Activated CD4-positive, alpha-beta T cell treated with anti-CD3 and anti-CD28 coated beads, Interleukin-2, amount 50 U/mL, for 16 hours (primary cell): Measurements from ENCODE around the gene PIK3R4.
A peak's percentile ranks its signal among the peaks of the same experiment; 100 is the strongest.

ENCODE experiments used
- DNase-seq: peaks from one replicate; pipeline ENCODE4 v3.0.0-alpha.2; 2020

The PIK3R4 gene

DNA sequence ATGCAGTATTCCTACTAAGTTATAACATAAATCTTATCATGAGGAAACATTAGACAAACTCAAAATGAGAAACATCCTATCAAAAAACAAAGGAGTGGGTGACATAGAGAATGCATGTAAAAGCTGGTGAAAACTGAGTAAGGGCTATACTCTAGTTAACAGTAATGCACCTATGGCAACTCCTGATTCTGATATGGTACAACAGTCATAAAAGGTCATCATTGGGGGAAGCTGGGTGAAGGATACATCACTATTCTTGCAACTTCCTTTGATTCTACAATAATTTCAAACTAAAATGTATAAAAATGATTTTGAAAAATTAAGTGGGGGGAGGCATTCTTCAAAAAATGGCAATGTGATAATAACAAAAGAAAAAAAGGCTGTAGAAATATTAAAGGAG lies 6.8 kb downstream of the PIK3R4 start:
- DNase-seq: no peak

GRCh38 chr3:130738241-130738640 lies 8.4 kb downstream of the PIK3R4 start:
- DNase-seq: no peak

DNA sequence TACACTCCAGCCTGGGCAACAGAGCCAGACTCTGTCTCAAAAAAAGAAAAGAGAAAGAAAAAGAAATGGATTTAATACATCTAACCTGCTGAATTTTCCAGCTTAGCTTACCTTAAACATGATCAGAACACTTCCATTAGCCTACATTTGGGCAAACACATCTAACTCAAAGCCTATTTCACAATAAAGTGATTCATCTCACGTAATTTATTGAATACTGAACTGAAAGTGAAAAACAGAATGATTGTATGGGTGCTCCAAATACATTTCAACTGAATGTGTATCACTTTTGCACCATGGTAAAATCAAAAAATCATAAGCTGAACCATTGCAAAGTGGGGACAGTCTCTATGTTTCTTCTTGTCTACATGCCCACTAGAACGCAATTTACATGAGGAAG lies 9.0 kb downstream of the PIK3R4 start:
- DNase-seq: peak; percentile 16

DNA sequence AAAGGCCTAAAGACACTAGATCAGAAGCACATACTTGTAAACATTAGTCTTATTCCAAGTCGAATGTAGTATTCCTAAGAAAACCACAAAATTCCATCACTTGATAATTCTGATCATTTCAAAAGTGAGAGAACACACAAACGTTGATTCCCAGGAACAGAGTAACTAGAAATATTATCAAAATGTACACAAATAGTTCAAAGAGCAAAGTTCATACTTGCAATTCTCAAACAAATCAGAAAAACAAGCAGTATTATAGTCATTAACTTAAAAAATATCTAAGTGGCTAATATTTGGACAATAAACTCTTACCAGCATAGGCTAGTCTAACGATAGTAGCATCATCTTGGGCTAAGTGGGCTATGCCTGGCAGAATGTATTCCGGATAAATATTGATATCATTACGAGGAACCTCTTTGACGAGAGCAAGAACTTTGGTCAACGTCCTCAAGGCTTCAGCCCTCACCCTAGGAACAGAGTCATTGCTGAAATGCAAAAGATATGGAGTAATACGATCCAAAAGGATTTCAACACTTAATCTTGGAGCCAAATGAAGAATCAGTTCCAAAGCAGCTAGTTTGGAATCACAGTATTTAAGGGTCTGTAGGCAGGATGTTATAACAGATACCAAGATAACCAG lies 13.3 kb downstream of the PIK3R4 start:
- no peak for DNase-seq

- DNase-seq: no peak
These were observed 14.1 kb downstream of the PIK3R4 start for GRCh38 chr3:130732501-130732900.

GRCh38 chr3:130731817-130732216 lies 14.8 kb downstream of the PIK3R4 start:
- no peak for DNase-seq

DNA sequence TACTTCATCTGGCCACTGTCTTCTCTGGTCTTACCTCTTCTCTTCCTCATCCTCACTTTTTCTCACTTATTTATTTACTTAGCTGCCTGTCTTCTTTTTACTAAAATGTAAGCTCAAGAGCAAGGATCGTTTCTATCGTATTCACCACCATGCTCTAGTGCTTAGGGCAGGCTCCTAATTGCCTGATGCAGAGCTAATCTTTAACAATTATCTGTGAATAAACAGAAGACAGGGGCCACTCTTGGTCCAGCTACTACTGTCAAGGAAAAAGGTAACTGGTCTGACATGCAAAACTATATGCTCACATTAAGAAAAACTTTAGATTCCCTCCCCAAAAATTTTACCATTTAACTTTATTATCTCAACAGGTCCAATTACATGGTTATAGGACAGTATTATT lies 17.5 kb downstream of the PIK3R4 start:
- DNase-seq: no peak

- DNase-seq: no peak
These were observed 18.6 kb downstream of the PIK3R4 start for GRCh38 chr3:130728037-130728436.

GRCh38 chr3:130725746-130726145 lies 20.9 kb downstream of the PIK3R4 start:
- no peak for DNase-seq

DNA sequence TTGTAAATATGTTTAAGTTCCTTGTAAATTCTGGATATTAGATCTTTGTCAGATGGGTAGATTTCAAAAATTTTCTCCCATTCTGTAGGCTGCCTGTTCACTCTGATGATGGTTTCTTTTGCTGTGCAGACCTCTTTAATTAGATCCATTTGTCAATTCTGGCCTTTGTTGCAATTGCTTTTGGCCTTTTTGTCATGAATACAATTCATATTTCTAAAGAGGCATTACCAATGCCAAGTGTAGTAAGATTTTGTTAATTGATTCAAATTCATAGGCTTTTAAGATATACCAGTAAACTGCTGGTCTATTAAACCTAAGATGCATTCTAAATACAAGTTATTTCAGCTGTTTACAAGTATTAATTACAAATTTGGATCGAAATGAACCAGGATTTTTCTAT lies 31.0 kb downstream of the PIK3R4 start:
- DNase-seq: no peak

- no peak for DNase-seq
These were observed 33.8 kb downstream of the PIK3R4 start for GRCh38 chr3:130712718-130713423.

GRCh38 chr3:130711565-130712324 lies 34.9 kb downstream of the PIK3R4 start:
- DNase-seq: no peak

DNA sequence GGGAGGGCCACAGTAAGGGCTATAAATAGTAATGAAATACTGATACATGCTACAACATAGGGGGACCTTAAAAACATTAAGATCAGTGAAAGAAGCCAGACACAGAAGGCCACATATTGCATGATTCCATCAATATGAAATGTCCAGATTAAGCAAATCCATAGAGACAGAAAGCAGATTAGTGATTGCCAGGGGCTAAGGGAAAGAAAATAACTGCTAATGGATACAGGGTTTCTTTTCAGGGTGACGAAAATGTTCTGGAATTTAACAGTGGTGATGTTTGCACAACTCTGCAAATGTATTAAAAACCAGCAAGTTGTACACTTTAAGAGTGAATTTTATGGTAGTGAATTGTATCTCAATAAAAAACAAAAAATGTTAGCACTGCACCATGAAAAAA lies 37.0 kb downstream of the PIK3R4 start:
- DNase-seq: no peak

GRCh38 chr3:130707902-130708601 lies 38.6 kb downstream of the PIK3R4 start:
- no peak for DNase-seq

GRCh38 chr3:130705501-130705900 lies 41.1 kb downstream of the PIK3R4 start:
- no peak for DNase-seq

- DNase-seq: no peak
These were observed 43.6 kb downstream of the PIK3R4 start for GRCh38 chr3:130702985-130703384.

DNA sequence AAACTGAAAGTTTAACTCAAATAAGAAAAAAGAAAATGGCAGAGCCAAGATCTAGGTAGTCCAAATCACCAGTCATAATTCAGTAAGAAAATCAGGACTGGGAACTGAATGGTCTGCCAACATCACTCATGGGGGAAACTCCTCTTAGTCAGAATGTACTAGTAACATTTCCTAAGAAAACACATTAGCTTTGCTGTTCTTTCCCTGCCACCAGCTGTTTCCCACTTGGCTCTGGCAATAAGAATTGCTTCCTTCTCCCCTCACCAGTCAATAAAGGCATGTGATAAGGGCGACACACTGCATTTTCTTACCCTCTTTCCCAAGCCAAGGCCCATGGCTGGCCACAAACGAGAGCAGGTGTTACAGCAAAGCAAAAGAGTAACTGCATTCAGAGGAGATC lies 46.1 kb downstream of the PIK3R4 start:
- no peak for DNase-seq

- DNase-seq: peak; percentile 52
These were observed 46.9 kb downstream of the PIK3R4 start for GRCh38 chr3:130699765-130700164.

- no peak for DNase-seq
These were observed 53.3 kb downstream of the PIK3R4 start for GRCh38 chr3:130693314-130693713.

GRCh38 chr3:130692455-130692854 lies 54.2 kb downstream of the PIK3R4 start:
- peak; percentile 25 for DNase-seq

GRCh38 chr3:130688697-130689470 lies 57.7 kb downstream of the PIK3R4 start:
- no peak for DNase-seq

DNA sequence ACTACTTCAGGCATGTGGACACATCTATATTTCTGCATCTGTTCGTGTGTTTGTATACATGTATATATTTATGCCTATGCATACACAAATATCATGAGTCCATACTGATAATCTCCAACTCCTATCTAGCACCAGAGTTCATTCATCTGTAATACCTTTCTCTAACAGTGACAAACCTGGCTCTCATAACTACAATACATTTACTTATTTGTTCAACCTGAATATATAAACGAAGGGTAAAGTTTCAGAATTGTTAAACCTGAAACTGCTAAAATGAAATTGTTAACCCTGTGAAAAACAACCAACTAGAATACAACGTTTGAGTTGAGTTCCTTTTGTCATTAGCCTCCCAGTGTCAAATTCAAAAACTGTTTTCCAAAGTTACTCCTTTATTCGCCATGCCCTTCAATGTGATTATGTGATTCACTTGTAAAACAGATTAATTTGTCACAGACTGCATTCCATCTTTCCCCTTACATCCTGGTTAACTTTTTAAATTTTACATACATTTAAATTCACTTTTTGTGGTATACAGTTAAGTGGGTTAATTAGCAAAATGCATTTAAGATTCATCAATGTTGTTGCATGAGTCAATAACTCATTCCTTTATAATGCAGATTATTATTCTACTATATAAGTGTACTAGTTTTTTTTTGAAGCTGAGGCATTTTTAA lies 58.5 kb downstream of the PIK3R4 start:
- peak; percentile 25 for DNase-seq
